HEK293 (cell line): ENCODE data around the gene ACSL3.
A peak's percentile ranks its signal among the peaks of the same experiment; 100 is the strongest.

ENCODE experiments used
- CTCF ChIA-PET: fragments of 350-600 bp; formaldehyde crosslinking; extraction: SDS; loops from one replicate; lab custom pipeline; 2021; ENCODE audit warnings: antibody characterized with exemption; lab: Yijun Ruan, JAX
- POLR2A ChIA-PET: fragments of 300-600 bp; formaldehyde crosslinking; extraction: SDS; loops from one replicate; lab custom pipeline; 2020; ENCODE audit warnings: antibody characterized with exemption, inconsistent platforms; lab: Yijun Ruan, JAX
- H3K27ac ChIP-seq: fragments of 200-500 bp; sonication (Bioruptor generic); 2 replicates; pipeline ENCODE4 v1.5.1; 2014; ENCODE audit warnings: low read depth, low read length, control low read depth, inconsistent platforms; ENCODE audit errors: extremely low read depth
- H3K36me3 ChIP-seq, 2 experiments: fragments of 200-500 bp in 1 of 2; sonication (Bioruptor generic) in 1 of 2; 1 replicate in 1 of 2; 2 replicates in 1 of 2; pipeline ENCODE4 v1.5.1; 2014 to 2017; ENCODE audit warnings: inconsistent platforms in 2 of 2, low read length in 2 of 2; ENCODE audit not compliant: control insufficient read depth in 2 of 2, insufficient read depth in 1 of 2
- H3K4me1 ChIP-seq: fragments of 200-500 bp; sonication (Bioruptor generic); 2 replicates; pipeline ENCODE4 v1.5.1; 2014; ENCODE audit warnings: mild to moderate bottlenecking, low read length, inconsistent platforms; ENCODE audit not compliant: control insufficient read depth, insufficient read depth
- H3K4me3 ChIP-seq: 2 replicates; pipeline ENCODE4 v1.5.1; 2011; ENCODE audit warnings: low read depth, mild to moderate bottlenecking, control low read depth, low read length, moderate library complexity
- H3K9me3 ChIP-seq: fragments of 200-500 bp; sonication (Bioruptor generic); 2 replicates; pipeline ENCODE4 v1.5.1; 2014; ENCODE audit warnings: low read depth, low read length, inconsistent platforms; ENCODE audit not compliant: control insufficient read depth, insufficient read depth
- BCL11A ChIP-seq: fragments of 450-650 bp; formaldehyde crosslinking; IDR thresholded peaks from 2 replicates; pipeline ENCODE4 v1.5.1; 2016; ENCODE audit warnings: low read depth, missing biosample characterization, missing genetic modification characterization
- GLI4 ChIP-seq: fragments of 450-650 bp; formaldehyde crosslinking; IDR thresholded peaks from 2 replicates; pipeline ENCODE4 v1.5.1; 2016; ENCODE audit warnings: missing biosample characterization, missing genetic modification characterization
- KLF10 ChIP-seq: fragments of 450-650 bp; IDR thresholded peaks from 2 replicates; pipeline ENCODE4 v1.5.1; 2018; ENCODE audit warnings: missing biosample characterization, mild to moderate bottlenecking, missing genetic modification characterization
- RBAK ChIP-seq: fragments of 450-650 bp; formaldehyde crosslinking; IDR thresholded peaks from 2 replicates; pipeline ENCODE4 v1.5.1; 2016; ENCODE audit warnings: missing biosample characterization, missing genetic modification characterization
- REPIN1 ChIP-seq: fragments of 450-650 bp; formaldehyde crosslinking; IDR thresholded peaks from 2 replicates; pipeline ENCODE4 v1.5.1; 2017; ENCODE audit warnings: missing biosample characterization, missing genetic modification characterization, low read depth
- SETDB1 ChIP-seq: IDR thresholded peaks from one replicate; pipeline ENCODE4 v1.6.1; 2017; ENCODE audit warnings: mild to moderate bottlenecking, low read length, moderate library complexity, mixed read lengths; ENCODE audit not compliant: insufficient read length
- TRIM28 ChIP-seq: IDR thresholded peaks from 2 replicates; pipeline ENCODE4 v1.6.1; 2011; ENCODE audit warnings: low read length, control low read depth, borderline replicate concordance
- ZBTB8A ChIP-seq: fragments of 450-650 bp; formaldehyde crosslinking; IDR thresholded peaks from 2 replicates; pipeline ENCODE4 v1.5.1; 2016; ENCODE audit warnings: missing biosample characterization, missing genetic modification characterization
- ZFHX2 ChIP-seq: fragments of 450-650 bp; formaldehyde crosslinking; conservative IDR thresholded peaks from 2 replicates; pipeline ENCODE4 v1.5.1; 2016; ENCODE audit warnings: missing biosample characterization, missing genetic modification characterization
- ZFP37 ChIP-seq: fragments of 450-650 bp; formaldehyde crosslinking; IDR thresholded peaks from 2 replicates; pipeline ENCODE4 v1.5.1; 2016; ENCODE audit warnings: missing biosample characterization, missing genetic modification characterization
- ZNF114 ChIP-seq: fragments of 450-650 bp; formaldehyde crosslinking; IDR thresholded peaks from 2 replicates; pipeline ENCODE4 v1.5.0; 2017; ENCODE audit warnings: missing biosample characterization, missing genetic modification characterization
- ZNF19 ChIP-seq: fragments of 450-650 bp; formaldehyde crosslinking; IDR thresholded peaks from 2 replicates; pipeline ENCODE4; 2016; ENCODE audit warnings: missing biosample characterization, missing genetic modification characterization, low read depth
- ZNF274 ChIP-seq, 2 experiments: fragments of 200-500 bp in 1 of 2; fragments of 450-650 bp in 1 of 2; sonication (Bioruptor generic) in 1 of 2; formaldehyde crosslinking in 1 of 2; IDR thresholded peaks; 2 replicates each; pipeline versions ENCODE4 v1.5.1 to v1.6.1; 2014 to 2016; ENCODE audit warnings: borderline replicate concordance in 1 of 2, inconsistent platforms in 1 of 2, low read length in 1 of 2, missing biosample characterization in 1 of 2, missing genetic modification characterization in 1 of 2
- ZNF514 ChIP-seq: fragments of 450-650 bp; formaldehyde crosslinking; IDR thresholded peaks from 2 replicates; pipeline ENCODE4 v1.5.1; 2016; ENCODE audit warnings: missing biosample characterization, missing genetic modification characterization
- ZNF529 ChIP-seq: fragments of 450-650 bp; formaldehyde crosslinking; IDR thresholded peaks from 2 replicates; pipeline ENCODE4 v1.5.1; 2017; ENCODE audit warnings: missing genetic modification characterization, missing biosample characterization; ENCODE audit not compliant: insufficient replicate concordance
- ZNF585B ChIP-seq: fragments of 450-650 bp; formaldehyde crosslinking; IDR thresholded peaks from 2 replicates; pipeline ENCODE4 v1.5.1; 2016; ENCODE audit warnings: missing biosample characterization, missing genetic modification characterization
- ZNF626 ChIP-seq: fragments of 450-650 bp; sonication (Bioruptor Pico); formaldehyde crosslinking; IDR thresholded peaks from 2 replicates; pipeline ENCODE4 v1.5.1; 2018; ENCODE audit warnings: missing biosample characterization, missing genetic modification characterization, inconsistent platforms
- ZNF837 ChIP-seq: fragments of 450-650 bp; formaldehyde crosslinking; IDR thresholded peaks from 2 replicates; pipeline ENCODE4 v1.5.1; 2016; ENCODE audit warnings: missing biosample characterization, missing genetic modification characterization
- TF ChIP-seq, protein P1 (sequence below): fragments of 450-650 bp; formaldehyde crosslinking; IDR thresholded peaks from 2 replicates; pipeline ENCODE4 v1.5.1; 2016; ENCODE audit warnings: missing biosample characterization, missing genetic modification characterization, borderline replicate concordance
- TF ChIP-seq, protein P2 (sequence below): fragments of 450-650 bp; formaldehyde crosslinking; IDR thresholded peaks from 2 replicates; pipeline ENCODE4 v1.5.1; 2016; ENCODE audit warnings: missing biosample characterization, missing genetic modification characterization
- TF ChIP-seq, protein P3 (sequence below): fragments of 450-650 bp; IDR thresholded peaks from 2 replicates; pipeline ENCODE4 v1.5.1; 2018; ENCODE audit warnings: missing biosample characterization, missing genetic modification characterization

Gene ACSL3

DNA sequence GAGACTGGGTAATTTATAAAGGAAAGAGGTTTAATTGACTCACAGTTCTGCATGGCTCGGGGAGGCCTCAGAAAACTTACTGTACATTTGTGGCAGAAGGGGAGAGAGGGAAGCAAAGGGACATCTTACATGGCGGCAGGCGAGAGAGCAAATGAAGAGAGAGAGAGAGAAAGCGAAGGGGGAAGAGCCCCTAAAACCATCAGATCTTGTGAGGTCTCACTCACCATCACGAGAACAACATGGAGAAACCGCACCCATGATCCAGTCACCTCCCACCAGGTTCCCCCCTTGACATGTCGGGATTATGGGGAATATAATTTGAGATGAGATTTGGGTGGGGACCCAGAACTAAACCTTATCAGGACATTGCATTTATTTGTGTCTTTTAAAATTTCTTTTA is 75.9 kb downstream of the ACSL3 start:
- Histone ChIP-seq H3K27ac (no peak overlapping the region), H3K4me1 (no peaks in the 10 kb centered on the region), H3K4me3 (no peak overlapping the region), H3K36me3 (peaks cover 48 to 70% of the 10 kb centered on the region in 2 experiments), H3K9me3 (no peaks in the 10 kb centered on the region)
- no peak for TF ChIP-seq ZNF626 (tag by site-specific recombination)
- no peak for TF ChIP-seq GLI4
- no peak for TF ChIP-seq ZFHX2
- TF ChIP-seq REPIN1 (tag by site-specific recombination), result no peak
- no peak for TF ChIP-seq ZNF585B (tag by site-specific recombination)
- no peak for TF ChIP-seq ZNF19 (tag by site-specific recombination)
- no peak for TF ChIP-seq TRIM28
- TF ChIP-seq ZNF529 (tag by site-specific recombination), result no peak
- TF ChIP-seq BCL11A (tag by site-specific recombination), result no peak
- TF ChIP-seq RBAK (tag by site-specific recombination), result no peak
- TF ChIP-seq, protein P1, sequence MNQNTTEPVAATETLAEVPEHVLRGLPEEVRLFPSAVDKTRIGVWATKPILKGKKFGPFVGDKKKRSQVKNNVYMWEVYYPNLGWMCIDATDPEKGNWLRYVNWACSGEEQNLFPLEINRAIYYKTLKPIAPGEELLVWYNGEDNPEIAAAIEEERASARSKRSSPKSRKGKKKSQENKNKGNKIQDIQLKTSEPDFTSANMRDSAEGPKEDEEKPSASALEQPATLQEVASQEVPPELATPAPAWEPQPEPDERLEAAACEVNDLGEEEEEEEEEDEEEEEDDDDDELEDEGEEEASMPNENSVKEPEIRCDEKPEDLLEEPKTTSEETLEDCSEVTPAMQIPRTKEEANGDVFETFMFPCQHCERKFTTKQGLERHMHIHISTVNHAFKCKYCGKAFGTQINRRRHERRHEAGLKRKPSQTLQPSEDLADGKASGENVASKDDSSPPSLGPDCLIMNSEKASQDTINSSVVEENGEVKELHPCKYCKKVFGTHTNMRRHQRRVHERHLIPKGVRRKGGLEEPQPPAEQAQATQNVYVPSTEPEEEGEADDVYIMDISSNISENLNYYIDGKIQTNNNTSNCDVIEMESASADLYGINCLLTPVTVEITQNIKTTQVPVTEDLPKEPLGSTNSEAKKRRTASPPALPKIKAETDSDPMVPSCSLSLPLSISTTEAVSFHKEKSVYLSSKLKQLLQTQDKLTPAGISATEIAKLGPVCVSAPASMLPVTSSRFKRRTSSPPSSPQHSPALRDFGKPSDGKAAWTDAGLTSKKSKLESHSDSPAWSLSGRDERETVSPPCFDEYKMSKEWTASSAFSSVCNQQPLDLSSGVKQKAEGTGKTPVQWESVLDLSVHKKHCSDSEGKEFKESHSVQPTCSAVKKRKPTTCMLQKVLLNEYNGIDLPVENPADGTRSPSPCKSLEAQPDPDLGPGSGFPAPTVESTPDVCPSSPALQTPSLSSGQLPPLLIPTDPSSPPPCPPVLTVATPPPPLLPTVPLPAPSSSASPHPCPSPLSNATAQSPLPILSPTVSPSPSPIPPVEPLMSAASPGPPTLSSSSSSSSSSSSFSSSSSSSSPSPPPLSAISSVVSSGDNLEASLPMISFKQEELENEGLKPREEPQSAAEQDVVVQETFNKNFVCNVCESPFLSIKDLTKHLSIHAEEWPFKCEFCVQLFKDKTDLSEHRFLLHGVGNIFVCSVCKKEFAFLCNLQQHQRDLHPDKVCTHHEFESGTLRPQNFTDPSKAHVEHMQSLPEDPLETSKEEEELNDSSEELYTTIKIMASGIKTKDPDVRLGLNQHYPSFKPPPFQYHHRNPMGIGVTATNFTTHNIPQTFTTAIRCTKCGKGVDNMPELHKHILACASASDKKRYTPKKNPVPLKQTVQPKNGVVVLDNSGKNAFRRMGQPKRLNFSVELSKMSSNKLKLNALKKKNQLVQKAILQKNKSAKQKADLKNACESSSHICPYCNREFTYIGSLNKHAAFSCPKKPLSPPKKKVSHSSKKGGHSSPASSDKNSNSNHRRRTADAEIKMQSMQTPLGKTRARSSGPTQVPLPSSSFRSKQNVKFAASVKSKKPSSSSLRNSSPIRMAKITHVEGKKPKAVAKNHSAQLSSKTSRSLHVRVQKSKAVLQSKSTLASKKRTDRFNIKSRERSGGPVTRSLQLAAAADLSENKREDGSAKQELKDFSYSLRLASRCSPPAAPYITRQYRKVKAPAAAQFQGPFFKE (tag by site-specific recombination), result no peak
- TF ChIP-seq ZNF114, result no peak
- TF ChIP-seq, protein P2, sequence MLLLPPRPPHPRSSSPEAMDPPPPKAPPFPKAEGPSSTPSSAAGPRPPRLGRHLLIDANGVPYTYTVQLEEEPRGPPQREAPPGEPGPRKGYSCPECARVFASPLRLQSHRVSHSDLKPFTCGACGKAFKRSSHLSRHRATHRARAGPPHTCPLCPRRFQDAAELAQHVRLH, result no peak
- no peak for TF ChIP-seq ZNF514
- TF ChIP-seq KLF10 (tag by site-specific recombination), result no peak
- TF ChIP-seq, protein P3, sequence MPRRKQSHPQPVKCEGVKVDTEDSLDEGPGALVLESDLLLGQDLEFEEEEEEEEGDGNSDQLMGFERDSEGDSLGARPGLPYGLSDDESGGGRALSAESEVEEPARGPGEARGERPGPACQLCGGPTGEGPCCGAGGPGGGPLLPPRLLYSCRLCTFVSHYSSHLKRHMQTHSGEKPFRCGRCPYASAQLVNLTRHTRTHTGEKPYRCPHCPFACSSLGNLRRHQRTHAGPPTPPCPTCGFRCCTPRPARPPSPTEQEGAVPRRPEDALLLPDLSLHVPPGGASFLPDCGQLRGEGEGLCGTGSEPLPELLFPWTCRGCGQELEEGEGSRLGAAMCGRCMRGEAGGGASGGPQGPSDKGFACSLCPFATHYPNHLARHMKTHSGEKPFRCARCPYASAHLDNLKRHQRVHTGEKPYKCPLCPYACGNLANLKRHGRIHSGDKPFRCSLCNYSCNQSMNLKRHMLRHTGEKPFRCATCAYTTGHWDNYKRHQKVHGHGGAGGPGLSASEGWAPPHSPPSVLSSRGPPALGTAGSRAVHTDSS, result no peak
- no peak for TF ChIP-seq ZFP37 (tag by site-specific recombination)
- TF ChIP-seq ZNF274 (IDR thresholded peaks at IDR 0.05; ENCODE audit: low read length), result no peak
- no peak for TF ChIP-seq ZNF274 (tag by site-specific recombination; IDR thresholded peaks at IDR 0.05; ENCODE audit: borderline replicate concordance)
- CTCF ChIA-PET, result no interaction called here
- POLR2A ChIA-PET, result no interaction called here

DNA sequence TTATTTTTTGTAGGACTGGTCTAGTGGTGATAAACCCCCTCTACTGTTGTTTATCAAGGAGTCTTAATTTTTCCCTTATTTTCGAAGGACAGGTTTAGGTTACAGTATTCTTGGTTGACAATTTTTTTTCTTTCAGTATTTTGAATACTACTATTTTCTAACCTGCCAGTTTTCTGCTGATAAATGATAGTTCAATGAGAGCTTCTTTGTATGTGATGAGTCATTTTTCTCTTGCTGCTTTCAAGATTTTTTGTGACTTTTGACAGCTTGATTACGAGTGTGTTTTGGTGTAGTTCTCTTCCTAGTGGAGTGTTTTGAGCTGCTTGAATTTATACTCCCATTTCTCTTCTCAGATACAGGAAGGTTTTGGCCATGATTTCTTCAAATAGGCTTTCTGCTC is 77.5 kb downstream of the ACSL3 start:
- H3K4me1 ChIP-seq, result no peaks in the 10 kb centered on the region
- CTCF ChIA-PET, result interaction anchor here (0.6 to 2.8 kb wide), 21 partner anchors 8 to 280 kb away, joined by 3 to 33 read pairs (median 5); no protein-coding TSS in a partner anchor
- POLR2A ChIA-PET, result no interaction called here
- H3K9me3 ChIP-seq, result no peaks in the 10 kb centered on the region
- peaks cover 43 to 58% of the 10 kb centered on the region in 2 experiments for H3K36me3 ChIP-seq
- no peak overlapping the region for H3K27ac ChIP-seq
- no peak overlapping the region for H3K4me3 ChIP-seq
- TF ChIP-seq ZBTB8A, result no peak
- peak; percentile 100 for TF ChIP-seq SETDB1
- peak; percentile 90; the same call in 1 of the 2 replicates for TF ChIP-seq TRIM28
- TF ChIP-seq ZNF837 (tag by site-specific recombination), result no peak
- TF ChIP-seq, all 188 proteins: peak for 2
